CD14-positive monocyte (primary cell): Measurements from ENCODE around the gene CYP17A1. TPM values are rescaled to one million over a fixed set of nuclear protein-coding genes. Genes with fewer than 3 reads are reported as not detected.

Source experiments
- DNase-seq, 3 donors: peaks; one replicate each; pipeline ENCODE4 v3.0.0-alpha.2; 2011 to 2022
- H2AFZ ChIP-seq: 2 replicates; pipeline ENCODE4 v1.6.0; 2012; ENCODE audit warnings: mild to moderate bottlenecking, low read depth, low read length, inconsistent platforms; ENCODE audit not compliant: insufficient read depth, poor library complexity, severe bottlenecking
- H3K27ac ChIP-seq, 2 donors: 1 replicate in 1 of 2; 2 replicates in 1 of 2; pipeline ENCODE4 v1.5.1; 2012 to 2013; ENCODE audit warnings: low read length in 2 of 2, control low read depth in 1 of 2, inconsistent platforms in 1 of 2, low read depth in 1 of 2, mild to moderate bottlenecking in 1 of 2
- H3K27me3 ChIP-seq, 2 donors: one replicate each; pipeline versions ENCODE4 v1.6.0 to v1.6.1; 2011 to 2013; ENCODE audit warnings: low read length in 2 of 2; ENCODE audit not compliant: control insufficient read depth in 2 of 2, insufficient read depth in 2 of 2
- H3K36me3 ChIP-seq, 2 donors: replicated peaks in 1 of 2; 1 replicate in 1 of 2; 2 replicates in 1 of 2; pipeline versions ENCODE4 v1.5.1 to v1.6.1; 2012 to 2013; ENCODE audit warnings: low read length in 2 of 2, control low read depth in 1 of 2, inconsistent platforms in 1 of 2, mild to moderate bottlenecking in 1 of 2; ENCODE audit not compliant: insufficient read depth in 2 of 2, control insufficient read depth in 1 of 2
- H3K4me1 ChIP-seq, 2 donors: 1 replicate in 1 of 2; 2 replicates in 1 of 2; pipeline versions ENCODE4 v1.5.1 to v1.6.1; 2012 to 2013; ENCODE audit warnings: low read length in 2 of 2, control low read depth in 1 of 2, inconsistent platforms in 1 of 2, mild to moderate bottlenecking in 1 of 2, moderate library complexity in 1 of 2; ENCODE audit not compliant: insufficient read depth in 2 of 2, control insufficient read depth in 1 of 2
- H3K4me2 ChIP-seq: replicated peaks from 2 replicates; pipeline ENCODE3; 2012; ENCODE audit warnings: low read length, moderate library complexity, mild to moderate bottlenecking; ENCODE audit not compliant: poor library complexity, severe bottlenecking; ENCODE audit errors: extremely low read depth
- H3K4me3 ChIP-seq, 3 experiments: fragments of 200-600 bp in 1 of 3; sonication (generic) in 1 of 3; replicated peaks in 1 of 3; 1 replicate in 2 of 3; 2 replicates in 1 of 3; pipeline ENCODE4 v1.5.1; 2011 to 2013; ENCODE audit warnings: low read length in 3 of 3, mild to moderate bottlenecking in 3 of 3, control low read depth in 2 of 3, low read depth in 2 of 3, inconsistent platforms in 1 of 3, moderate library complexity in 1 of 3
- H3K79me2 ChIP-seq: 2 replicates; pipeline ENCODE4 v1.6.0; 2012; ENCODE audit warnings: mild to moderate bottlenecking, control low read depth, inconsistent platforms, low read length, moderate library complexity; ENCODE audit not compliant: insufficient read depth
- H3K9ac ChIP-seq: 2 replicates; pipeline ENCODE4 v1.6.0; 2017; ENCODE audit warnings: low read length, mild to moderate bottlenecking; ENCODE audit not compliant: insufficient read depth, poor library complexity, severe bottlenecking
- H3K9me3 ChIP-seq, 2 donors: replicated peaks in 1 of 2; 1 replicate in 1 of 2; 2 replicates in 1 of 2; pipeline versions ENCODE4 v1.5.1 to v1.6.1; 2012 to 2013; ENCODE audit warnings: low read length in 2 of 2, control low read depth in 1 of 2; ENCODE audit not compliant: control insufficient read depth in 1 of 2, insufficient read depth in 1 of 2
- H4K20me1 ChIP-seq: 2 replicates; pipeline ENCODE4 v1.6.0; 2012; ENCODE audit warnings: mild to moderate bottlenecking, low read length, control low read depth, moderate library complexity; ENCODE audit not compliant: insufficient read depth
- H3K27ac Mint-ChIP-seq, 7 donors: one replicate each; pipeline ENCODE4 v1.8.0; 2020; ENCODE audit warnings: mild to moderate bottlenecking in 7 of 7, mixed read lengths in 7 of 7, moderate library complexity in 6 of 7, inconsistent platforms in 2 of 7
- H3K27me3 Mint-ChIP-seq, 3 donors: one replicate each; pipeline ENCODE4 v1.8.0; 2021 to 2022; ENCODE audit warnings: low read depth in 3 of 3, mild to moderate bottlenecking in 3 of 3, mixed read lengths in 3 of 3, moderate library complexity in 3 of 3, inconsistent platforms in 1 of 3
- H3K36me3 Mint-ChIP-seq, 2 donors: one replicate each; pipeline ENCODE4 v1.8.0; 2020; ENCODE audit warnings: mixed read lengths in 2 of 2, inconsistent platforms in 1 of 2, mild to moderate bottlenecking in 1 of 2
- H3K4me1 Mint-ChIP-seq: one replicate; pipeline ENCODE4 v1.8.0; 2020; ENCODE audit warnings: mild to moderate bottlenecking, mixed read lengths
- H3K4me3 Mint-ChIP-seq, 2 donors: one replicate each; pipeline ENCODE4 v1.8.0; 2020; ENCODE audit warnings: mild to moderate bottlenecking in 2 of 2, mixed read lengths in 2 of 2, moderate library complexity in 1 of 2
- H3K9me3 Mint-ChIP-seq, 7 donors: one replicate each; pipeline ENCODE4 v1.8.0; 2020 to 2022; ENCODE audit warnings: mixed read lengths in 7 of 7, mild to moderate bottlenecking in 6 of 7, moderate library complexity in 6 of 7, inconsistent platforms in 2 of 7
- WGBS: methylation state at CpG from one replicate; pipeline ENCODE4 v1.1.5; 2013; ENCODE audit warnings: missing lambda C conversion rate; ENCODE audit not compliant: insufficient coverage; 5-methylcytosine and 5-hydroxymethylcytosine counted together
- intact Hi-C, 2 donors: fragments of 100-400 bp; cut with micrococcal nuclease; formaldehyde crosslinking; loops; one replicate each; pipeline versions ENCODE4 v1.15.0 to v1.15.1; 2023
- polyA plus RNA-seq, 3 donors: library from polyadenylated mRNA; depleted of rRNA in 1 of 3; unstranded in 2 of 3; stranded (reverse) in 1 of 3; fragments of 300-500 nt in 2 of 3; fragments of >200 nt in 1 of 3; fragmentation: Illumina TruSeq in 2 of 3; gene quantifications; 1 replicate in 2 of 3; 2 replicates in 1 of 3; pipeline ENCODE4 v1.2.3, GENCODE V29; 2012 to 2021
- TF ChIP-seq, protein P1 (sequence below): fragments of 200-600 bp; IDR thresholded peaks from one replicate; pipeline ENCODE4 v1.8.0; 2022; ENCODE audit warnings: antibody characterized with exemption, mild to moderate bottlenecking

Gene CYP17A1
- polyA plus RNA-seq, 3 donors: 0.04 TPM; not detected in 2

DNA sequence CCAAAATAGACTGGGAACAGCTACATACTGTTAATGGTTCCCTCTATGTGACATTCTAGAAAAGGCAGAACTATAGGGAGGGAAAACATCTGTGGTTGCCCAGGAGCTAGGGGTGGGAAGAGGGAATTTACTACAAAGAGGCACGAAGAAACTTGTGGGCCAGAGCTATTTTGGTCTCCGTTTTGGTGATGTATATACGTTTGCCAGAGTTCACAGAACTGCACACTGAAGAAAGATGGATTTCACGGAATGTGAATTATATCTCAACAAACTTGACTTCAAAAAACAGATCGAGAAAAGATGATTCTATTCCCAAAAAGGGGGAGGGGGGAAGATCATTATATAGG lies 31.7 kb upstream of the CYP17A1 start:
- H2AFZ ChIP-seq: no peak overlapping the region
- no peak overlapping the region for H3K27ac Mint-ChIP-seq

GRCh38 chr10:102865620-102866019 lies 28.4 kb upstream of the CYP17A1 start:
- no peak for DNase-seq
- H3K27ac Mint-ChIP-seq: no peak overlapping the region
- peaks cover 43 to 66% of the 10 kb centered on the region in 2 donors for H3K36me3 Mint-ChIP-seq
- H3K9ac ChIP-seq: no peak overlapping the region
- TF ChIP-seq, protein P1, sequence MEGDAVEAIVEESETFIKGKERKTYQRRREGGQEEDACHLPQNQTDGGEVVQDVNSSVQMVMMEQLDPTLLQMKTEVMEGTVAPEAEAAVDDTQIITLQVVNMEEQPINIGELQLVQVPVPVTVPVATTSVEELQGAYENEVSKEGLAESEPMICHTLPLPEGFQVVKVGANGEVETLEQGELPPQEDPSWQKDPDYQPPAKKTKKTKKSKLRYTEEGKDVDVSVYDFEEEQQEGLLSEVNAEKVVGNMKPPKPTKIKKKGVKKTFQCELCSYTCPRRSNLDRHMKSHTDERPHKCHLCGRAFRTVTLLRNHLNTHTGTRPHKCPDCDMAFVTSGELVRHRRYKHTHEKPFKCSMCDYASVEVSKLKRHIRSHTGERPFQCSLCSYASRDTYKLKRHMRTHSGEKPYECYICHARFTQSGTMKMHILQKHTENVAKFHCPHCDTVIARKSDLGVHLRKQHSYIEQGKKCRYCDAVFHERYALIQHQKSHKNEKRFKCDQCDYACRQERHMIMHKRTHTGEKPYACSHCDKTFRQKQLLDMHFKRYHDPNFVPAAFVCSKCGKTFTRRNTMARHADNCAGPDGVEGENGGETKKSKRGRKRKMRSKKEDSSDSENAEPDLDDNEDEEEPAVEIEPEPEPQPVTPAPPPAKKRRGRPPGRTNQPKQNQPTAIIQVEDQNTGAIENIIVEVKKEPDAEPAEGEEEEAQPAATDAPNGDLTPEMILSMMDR: no peak
- no peaks in the 10 kb centered on the region for H3K79me2 ChIP-seq
- H3K27me3 ChIP-seq: peaks cover 22 to 27% of the 10 kb centered on the region in 2 donors
- H3K27me3 Mint-ChIP-seq: peaks cover 21 to 27% (median 24%) of the 10 kb centered on the region in 3 donors
- no peak overlapping the region for H3K27ac ChIP-seq
- peaks cover 1% of the 10 kb centered on the region for H4K20me1 ChIP-seq
- peaks cover 17 to 37% of the 10 kb centered on the region in 2 donors for H3K36me3 ChIP-seq
- H3K9me3 Mint-ChIP-seq: peaks cover 0 to 8% (median 0%) of the 10 kb centered on the region in 7 donors
- peaks cover 5 to 8% of the 10 kb centered on the region in 2 donors for H3K4me1 ChIP-seq
- intact Hi-C loops: no loop called here
- WGBS: no CpG with 5 or more reads among the region's 3 CpGs
- H3K4me3 ChIP-seq: no peak overlapping the region
- peaks cover 3 to 11% of the 10 kb centered on the region in 2 donors for H3K9me3 ChIP-seq
- no peak overlapping the region for H2AFZ ChIP-seq
- peaks cover 12% of the 10 kb centered on the region for H3K4me1 Mint-ChIP-seq
- no peak overlapping the region for H3K4me3 Mint-ChIP-seq
- H3K4me2 ChIP-seq: no peak overlapping the region

More for the DNA sequence above, 31.7 kb upstream of the CYP17A1 start:
- no peak for DNase-seq
- H3K27ac ChIP-seq: no peak overlapping the region
- Mint-ChIP-seq H3K36me3 (peaks cover 24 to 36% of the 10 kb centered on the region in 2 donors), H3K4me1 (peaks cover 16% of the 10 kb centered on the region), H3K27me3 (peaks cover 24 to 41% (median 32%) of the 10 kb centered on the region in 3 donors), H3K9me3 (peaks cover 0 to 10% (median 1%) of the 10 kb centered on the region in 7 donors), H3K4me3 (peak overlapping the region; percentile 1 to 80)
- peaks cover 2 to 4% of the 10 kb centered on the region in 2 donors for H3K36me3 ChIP-seq
- no peaks in the 10 kb centered on the region for H3K79me2 ChIP-seq
- H4K20me1 ChIP-seq: no peaks in the 10 kb centered on the region
- H3K9ac ChIP-seq: no peak overlapping the region
- WGBS: 30% methylated on average over 2 of the region's 5 CpGs
- peaks cover 3 to 11% of the 10 kb centered on the region in 2 donors for H3K9me3 ChIP-seq
- no peak overlapping the region for H3K4me2 ChIP-seq
- H3K27me3 ChIP-seq: peaks cover 24 to 33% of the 10 kb centered on the region in 2 donors
- TF ChIP-seq, protein P1: no peak
- no peak overlapping the region for H3K4me3 ChIP-seq
- intact Hi-C loops: no loop called here
- peaks cover 5 to 8% of the 10 kb centered on the region in 2 donors for H3K4me1 ChIP-seq
